Measurements from ENCODE around the gene ADCY1.

ADCY1 gene

GRCh38 chr7:45650404-45651394 lies 76.5 kb downstream of the ADCY1 start:
- peaks cover 4% of the 10 kb centered on the region for H3K36me3 Mint-ChIP-seq (ENCODE audit: low read depth)
- no peak overlapping the region for H3K27ac Mint-ChIP-seq
- no peaks in the 10 kb centered on the region for H3K27me3 Mint-ChIP-seq (ENCODE audit: low read depth, poor library complexity)
- no peaks in the 10 kb centered on the region for H3K4me1 Mint-ChIP-seq
- no peak for DNase-seq
- no peaks in the 10 kb centered on the region for H3K9me3 Mint-ChIP-seq
- no peak overlapping the region for H3K4me3 Mint-ChIP-seq
- TF ChIP-seq, protein P1, sequence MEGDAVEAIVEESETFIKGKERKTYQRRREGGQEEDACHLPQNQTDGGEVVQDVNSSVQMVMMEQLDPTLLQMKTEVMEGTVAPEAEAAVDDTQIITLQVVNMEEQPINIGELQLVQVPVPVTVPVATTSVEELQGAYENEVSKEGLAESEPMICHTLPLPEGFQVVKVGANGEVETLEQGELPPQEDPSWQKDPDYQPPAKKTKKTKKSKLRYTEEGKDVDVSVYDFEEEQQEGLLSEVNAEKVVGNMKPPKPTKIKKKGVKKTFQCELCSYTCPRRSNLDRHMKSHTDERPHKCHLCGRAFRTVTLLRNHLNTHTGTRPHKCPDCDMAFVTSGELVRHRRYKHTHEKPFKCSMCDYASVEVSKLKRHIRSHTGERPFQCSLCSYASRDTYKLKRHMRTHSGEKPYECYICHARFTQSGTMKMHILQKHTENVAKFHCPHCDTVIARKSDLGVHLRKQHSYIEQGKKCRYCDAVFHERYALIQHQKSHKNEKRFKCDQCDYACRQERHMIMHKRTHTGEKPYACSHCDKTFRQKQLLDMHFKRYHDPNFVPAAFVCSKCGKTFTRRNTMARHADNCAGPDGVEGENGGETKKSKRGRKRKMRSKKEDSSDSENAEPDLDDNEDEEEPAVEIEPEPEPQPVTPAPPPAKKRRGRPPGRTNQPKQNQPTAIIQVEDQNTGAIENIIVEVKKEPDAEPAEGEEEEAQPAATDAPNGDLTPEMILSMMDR (IDR thresholded peaks at IDR 0.05), result no peak

GRCh38 chr7:45651540-45651939 lies 77.4 kb downstream of the ADCY1 start:
- H3K27ac Mint-ChIP-seq, result no peak overlapping the region
- H3K9me3 Mint-ChIP-seq, result no peaks in the 10 kb centered on the region
- H3K4me3 Mint-ChIP-seq, result no peak overlapping the region
- DNase-seq, result no peak
- H3K27me3 Mint-ChIP-seq (ENCODE audit: low read depth, poor library complexity), result no peaks in the 10 kb centered on the region
- peaks cover 4% of the 10 kb centered on the region for H3K36me3 Mint-ChIP-seq (ENCODE audit: low read depth)
- TF ChIP-seq, protein P1 (IDR thresholded peaks at IDR 0.05), result no peak
- no peaks in the 10 kb centered on the region for H3K4me1 Mint-ChIP-seq

DNA sequence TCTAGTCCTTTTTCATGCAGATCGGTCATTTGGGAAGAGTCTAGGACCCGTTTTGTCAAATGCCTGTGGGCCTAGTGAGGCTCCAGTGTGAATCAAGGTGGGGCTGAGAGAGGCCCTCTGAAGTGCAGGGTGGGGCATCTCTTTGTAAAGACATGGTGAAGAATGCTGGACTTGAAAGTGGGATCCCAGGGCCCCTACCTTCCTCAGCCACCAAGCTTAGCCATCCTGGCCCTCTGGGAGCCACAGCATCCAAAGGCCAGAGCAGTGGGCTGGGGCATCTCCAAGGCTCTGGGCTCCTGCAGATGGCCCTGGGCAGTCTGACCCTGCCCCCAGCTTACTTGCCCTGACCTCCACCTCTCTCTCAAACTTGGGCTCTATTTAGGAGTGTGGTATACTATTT lies 78.5 kb downstream of the ADCY1 start:
- Mint-ChIP-seq H3K4me1 (no peaks in the 10 kb centered on the region), H3K36me3 (ENCODE audit: low read depth) (peaks cover 4% of the 10 kb centered on the region), H3K4me3 (no peak overlapping the region), H3K27me3 (ENCODE audit: low read depth, poor library complexity) (no peaks in the 10 kb centered on the region), H3K9me3 (no peaks in the 10 kb centered on the region), H3K27ac (no peak overlapping the region)
- TF ChIP-seq, protein P1 (IDR thresholded peaks at IDR 0.05), result no peak
- DNase-seq, result no peak

DNA sequence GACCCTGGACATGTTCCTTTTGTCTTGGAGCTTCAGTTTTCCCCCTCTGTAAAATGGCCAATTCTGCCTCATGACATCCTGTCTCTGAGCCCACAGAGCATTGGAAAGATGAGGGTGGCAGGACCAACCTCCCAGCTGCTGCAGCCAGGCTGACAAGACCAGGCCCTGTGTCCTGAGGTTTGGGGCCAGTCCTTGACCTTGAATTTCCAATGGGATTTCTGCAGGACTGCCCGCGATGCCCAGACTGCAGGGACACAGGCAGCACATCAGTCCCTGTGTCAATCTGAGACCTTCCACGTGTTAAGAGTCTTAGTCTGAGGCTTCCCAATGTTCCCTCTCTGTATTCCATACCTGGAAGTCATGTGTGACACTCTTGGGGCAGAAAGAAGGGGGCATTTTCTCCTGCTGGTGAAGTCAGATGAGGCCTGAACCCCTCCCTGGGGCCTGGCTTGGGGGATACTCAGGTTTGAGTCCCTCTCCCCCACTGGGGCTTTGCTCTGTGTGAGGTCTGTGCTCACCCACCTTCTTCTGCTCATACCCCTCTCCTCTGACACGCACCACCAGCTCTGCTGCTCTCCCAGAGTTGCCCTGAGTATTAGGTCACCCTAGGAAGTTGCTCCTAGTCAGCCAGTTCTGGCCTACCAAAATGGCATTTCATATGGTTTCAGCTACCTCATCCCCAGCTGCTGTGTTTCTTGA lies 79.2 kb downstream of the ADCY1 start:
- no peak for DNase-seq
- Mint-ChIP-seq H3K4me3 (no peak overlapping the region), H3K27me3 (ENCODE audit: low read depth, poor library complexity) (no peaks in the 10 kb centered on the region), H3K27ac (no peak overlapping the region), H3K9me3 (no peaks in the 10 kb centered on the region), H3K36me3 (ENCODE audit: low read depth) (peaks cover 4% of the 10 kb centered on the region), H3K4me1 (no peaks in the 10 kb centered on the region)
- TF ChIP-seq, protein P1 (IDR thresholded peaks at IDR 0.05), result no peak

GRCh38 chr7:45654341-45654740 lies 80.2 kb downstream of the ADCY1 start:
- no peak for DNase-seq
- Mint-ChIP-seq H3K27ac (no peak overlapping the region), H3K36me3 (ENCODE audit: low read depth) (peaks cover 4% of the 10 kb centered on the region), H3K27me3 (ENCODE audit: low read depth, poor library complexity) (no peaks in the 10 kb centered on the region), H3K9me3 (no peaks in the 10 kb centered on the region), H3K4me1 (peaks cover 5% of the 10 kb centered on the region), H3K4me3 (no peak overlapping the region)
- TF ChIP-seq, protein P1 (IDR thresholded peaks at IDR 0.05), result no peak
